Choroid plexus epithelial cell (primary cell): ENCODE data around the gene FNDC3B.

Experiments
- DNase-seq: peaks from one replicate; pipeline ENCODE4 v3.0.0-alpha.2; 2010; ENCODE audit warnings: low read depth
- H3K4me3 ChIP-seq: 2 replicates; pipeline ENCODE4 v1.5.1; 2011; ENCODE audit warnings: low read depth, mild to moderate bottlenecking, control low read depth, low read length, moderate library complexity
- CTCF ChIP-seq: conservative IDR thresholded peaks from 2 replicates; pipeline ENCODE4 v1.5.1; 2011; ENCODE audit warnings: low read depth, mild to moderate bottlenecking, control low read depth, inconsistent platforms, low read length, moderate library complexity

The FNDC3B gene

DNA sequence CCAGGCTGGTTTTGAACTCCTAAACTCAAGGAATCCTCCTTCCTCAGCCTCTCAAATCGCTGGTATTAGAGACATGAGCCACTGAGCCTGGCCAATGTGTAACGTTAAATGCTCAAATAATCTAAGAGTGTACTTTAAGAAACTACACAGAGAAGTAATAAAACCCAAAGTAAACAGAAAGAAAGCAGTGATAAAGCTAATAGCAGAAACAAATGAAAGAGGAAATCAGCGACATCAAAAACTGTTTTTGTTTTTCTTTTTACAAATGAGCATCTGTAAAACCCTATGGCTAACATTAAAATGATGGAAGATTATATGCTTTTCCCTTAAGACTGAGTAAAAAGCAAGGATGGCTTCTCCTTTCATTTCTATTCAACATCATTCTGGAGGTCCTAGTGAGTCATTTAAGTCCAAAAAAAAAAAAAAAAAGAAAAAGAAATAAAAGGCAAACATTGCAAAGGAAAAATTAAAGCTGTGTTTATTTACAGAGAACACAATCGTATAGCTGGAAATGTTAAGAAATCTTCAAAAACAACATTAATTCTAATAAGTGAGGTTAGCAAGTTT, 36.8 kb upstream of the FNDC3B start:
- no peak for DNase-seq
- no peak overlapping the region for H3K4me3 ChIP-seq
- TF ChIP-seq CTCF = no peak

DNA sequence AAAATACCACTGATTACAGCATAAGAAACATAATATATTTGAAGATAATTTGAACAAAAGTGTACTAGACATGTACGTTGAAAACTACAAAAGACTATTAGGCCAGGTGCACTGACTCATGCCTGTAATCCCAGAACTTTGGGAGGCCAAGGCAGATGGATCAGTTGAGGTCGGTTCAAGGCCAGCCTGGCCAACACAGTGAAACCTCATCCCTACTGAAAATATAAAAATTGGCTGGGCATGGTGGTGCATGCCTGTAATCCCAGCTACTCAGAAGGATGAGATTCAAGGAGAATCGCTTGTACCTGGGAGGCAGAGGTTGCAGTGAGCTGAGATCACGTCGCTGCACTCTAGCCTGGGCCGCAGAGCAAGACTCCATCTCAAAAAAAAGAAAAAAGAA, 36.2 kb upstream of the FNDC3B start:
- no peak for TF ChIP-seq CTCF
- no peak overlapping the region for H3K4me3 ChIP-seq
- no peak for DNase-seq

DNA sequence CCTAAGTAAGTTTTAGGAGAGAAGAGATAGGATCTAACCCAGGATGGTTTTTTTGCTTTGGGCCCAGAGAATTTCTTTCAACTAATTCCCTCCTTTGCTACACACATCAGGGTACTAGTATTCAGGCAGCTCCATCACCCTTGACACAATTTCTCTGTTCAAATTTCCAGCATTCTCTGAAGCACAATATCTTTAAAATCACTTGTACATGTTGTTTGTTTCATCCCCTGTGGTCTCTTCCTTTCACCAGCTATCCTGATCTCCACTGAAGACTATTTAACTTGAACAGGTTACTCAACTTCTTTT, 32.4 kb upstream of the FNDC3B start:
- no peak for DNase-seq
- H3K4me3 ChIP-seq = no peak overlapping the region
- no peak for TF ChIP-seq CTCF

GRCh38 chr3:172009803-172010202, 29.6 kb upstream of the FNDC3B start:
- H3K4me3 ChIP-seq = no peak overlapping the region
- no peak for TF ChIP-seq CTCF
- DNase-seq = no peak

DNA sequence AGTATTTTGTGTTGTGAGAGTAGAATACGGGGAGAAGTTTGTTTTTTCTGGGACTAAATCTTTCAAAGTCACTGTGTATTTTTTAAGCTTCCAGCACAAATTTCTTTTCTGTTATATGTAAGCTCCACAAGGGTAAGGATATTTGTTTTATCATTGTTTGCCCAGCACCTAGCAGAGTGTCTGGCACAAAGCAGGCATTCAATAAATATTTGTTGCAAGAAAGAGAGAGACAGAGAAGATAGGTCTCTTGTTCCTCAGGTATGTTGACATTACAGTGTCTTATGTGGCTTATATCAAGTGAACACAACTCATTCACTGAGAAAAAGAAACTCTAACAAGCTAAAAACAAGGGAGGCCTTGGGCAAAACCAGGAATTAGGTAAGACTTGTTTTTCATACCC, 26.6 kb upstream of the FNDC3B start:
- TF ChIP-seq CTCF = no peak
- DNase-seq = no peak
- no peak overlapping the region for H3K4me3 ChIP-seq

- DNase-seq = no peak
- no peak overlapping the region for H3K4me3 ChIP-seq
- no peak for TF ChIP-seq CTCF
Observed at GRCh38 chr3:172014145-172014544, 25.2 kb upstream of the FNDC3B start.

- no peak for TF ChIP-seq CTCF
- no peak for DNase-seq
- no peak overlapping the region for H3K4me3 ChIP-seq
Observed at GRCh38 chr3:172018364-172018763, 21.0 kb upstream of the FNDC3B start.
